ENCODE measurements around the gene STAT4. TPM values are rescaled to one million over a fixed set of nuclear protein-coding genes. Genes with fewer than 3 reads are reported as not detected.

The STAT4 gene
- total RNA-seq, 2 experiments from 2014 or later = 70.8 to 72.2 TPM

GRCh38 chr2:191020221-191020741 lies 130.5 kb downstream of the STAT4 start:
- intact Hi-C loops (cut with micrococcal nuclease) = no loop called here
- peaks cover 33% of the 10 kb centered on the region for H3K4me1 Mint-ChIP-seq (ENCODE audit: low read depth)
- ATAC-seq (peak; percentile 64), DNase-seq (peak; percentile 95)
- no peak overlapping the region for H3K27ac Mint-ChIP-seq
- no peak for TF ChIP-seq CTCF (IDR thresholded peaks at IDR 0.05)
- no peaks in the 10 kb centered on the region for H3K27me3 Mint-ChIP-seq
- H3K36me3 Mint-ChIP-seq (ENCODE audit: low read depth) = peaks cover 11% of the 10 kb centered on the region
- peaks cover 11% of the 10 kb centered on the region for H3K9me3 Mint-ChIP-seq
- ChIA-PET CTCF (interaction anchor here (1.3 to 1.6 kb wide), 4 partner anchors 9 to 162 kb away, joined by 3 to 8 read pairs (median 4); no protein-coding TSS in a partner anchor), POLR2A (interaction anchor here (0.7 to 2.7 kb wide), 27 partner anchors 9 to 658 kb away, joined by 3 to 56 read pairs (median 6); partner anchors contain the start of genes GLS, NABP1 and STAT4)
- H3K4me3 Mint-ChIP-seq = no peak overlapping the region

- H3K27ac Mint-ChIP-seq = no peak overlapping the region
- H3K36me3 Mint-ChIP-seq (ENCODE audit: low read depth) = peaks cover 9% of the 10 kb centered on the region
- CTCF ChIA-PET = interaction anchor here (1.4 to 1.6 kb wide), 5 partner anchors 11 to 161 kb away, joined by 3 to 4 read pairs (median 4); no protein-coding TSS in a partner anchor
- TF ChIP-seq CTCF (IDR thresholded peaks at IDR 0.05) = no peak
- POLR2A ChIA-PET = interaction anchor here (0.7 to 2.7 kb wide), 21 partner anchors 8 to 659 kb away, joined by 3 to 56 read pairs (median 6); partner anchors contain the start of genes GLS, NABP1 and STAT4
- peaks cover 24% of the 10 kb centered on the region for H3K4me1 Mint-ChIP-seq (ENCODE audit: low read depth)
- ATAC-seq (no peak), DNase-seq (no peak)
- intact Hi-C loops (cut with micrococcal nuclease) = no loop called here
- no peak overlapping the region for H3K4me3 Mint-ChIP-seq
- no peaks in the 10 kb centered on the region for H3K27me3 Mint-ChIP-seq
- peaks cover 12% of the 10 kb centered on the region for H3K9me3 Mint-ChIP-seq
Observed at GRCh38 chr2:191019376-191019775, 131.4 kb downstream of the STAT4 start.

GRCh38 chr2:191018643-191019119 lies 132.1 kb downstream of the STAT4 start:
- ATAC-seq = no peak
- intact Hi-C loops (cut with micrococcal nuclease) = no loop called here
- CTCF ChIA-PET = interaction anchor here (1.4 to 1.5 kb wide), 2 partner anchors 11 to 91 kb away, joined by 3 to 4 read pairs; no protein-coding TSS in a partner anchor

GRCh38 chr2:191018048-191018447 lies 132.7 kb downstream of the STAT4 start:
- intact Hi-C loops (cut with micrococcal nuclease) = no loop called here
- Mint-ChIP-seq H3K4me3 (no peak overlapping the region), H3K9me3 (peaks cover 12% of the 10 kb centered on the region), H3K27ac (peak overlapping the region; percentile 73), H3K27me3 (no peaks in the 10 kb centered on the region), H3K4me1 (ENCODE audit: low read depth) (peaks cover 22% of the 10 kb centered on the region), H3K36me3 (ENCODE audit: low read depth) (peaks cover 9% of the 10 kb centered on the region)
- ChIA-PET POLR2A (interaction anchor here (2.1 to 7.9 kb wide), 2 partner anchors 132 to 660 kb away, joined by 5 to 57 read pairs; partner anchors contain the start of genes NABP1 and STAT4), CTCF (no interaction called here)
- TF ChIP-seq CTCF (IDR thresholded peaks at IDR 0.05) = no peak
- DNase-seq (no peak), ATAC-seq (no peak)

More at GRCh38 chr2:191018643-191019119, 132.1 kb downstream of the STAT4 start:
- POLR2A ChIA-PET = interaction anchor here (1.1 to 2.5 kb wide), 4 partner anchors 10 to 659 kb away, joined by 3 to 17 read pairs (median 8); partner anchors contain the start of gene NABP1
- Mint-ChIP-seq H3K36me3 (ENCODE audit: low read depth) (peaks cover 9% of the 10 kb centered on the region), H3K4me3 (peak overlapping the region; percentile 24), H3K27me3 (no peaks in the 10 kb centered on the region), H3K27ac (peak overlapping the region; percentile 73), H3K9me3 (peaks cover 12% of the 10 kb centered on the region), H3K4me1 (ENCODE audit: low read depth) (peaks cover 22% of the 10 kb centered on the region)
- peak; percentile 61 for DNase-seq
- no peak for TF ChIP-seq CTCF (IDR thresholded peaks at IDR 0.05)

GRCh38 chr2:191015831-191016230 lies 135.0 kb downstream of the STAT4 start:
- intact Hi-C loops (cut with micrococcal nuclease) = loop anchor here (2.0 kb wide), 1 partner anchor 49 kb away; no protein-coding TSS in a partner anchor
- CTCF ChIA-PET = interaction anchor here (0.8 to 2.0 kb wide), 3 partner anchors 12 to 37 kb away, joined by 3 to 6 read pairs (median 3); no protein-coding TSS in a partner anchor
- Mint-ChIP-seq H3K36me3 (ENCODE audit: low read depth) (peaks cover 9% of the 10 kb centered on the region), H3K4me1 (ENCODE audit: low read depth) (peaks cover 30% of the 10 kb centered on the region), H3K27me3 (no peaks in the 10 kb centered on the region), H3K4me3 (no peak overlapping the region), H3K9me3 (peaks cover 12% of the 10 kb centered on the region), H3K27ac (no peak overlapping the region)
- no peak for TF ChIP-seq CTCF (IDR thresholded peaks at IDR 0.05)
- no peak for DNase-seq
- POLR2A ChIA-PET = interaction anchor here (0.7 to 7.9 kb wide), 7 partner anchors 8 to 178 kb away, joined by 4 to 178 read pairs (median 6); partner anchors contain the start of gene STAT4
- no peak for ATAC-seq

Measured in activated CD8-positive, alpha-beta T cell treated with anti-CD3 and anti-CD28 coated beads for 36 hours (primary cell).